ENCODE results near the gene ADCK1.
"Not testable (repeated sequence)": the region's sequence is repeated elsewhere in the genome, so short reads cannot be mapped to it uniquely, and the experiment has no call there.

Gene ADCK1

DNA sequence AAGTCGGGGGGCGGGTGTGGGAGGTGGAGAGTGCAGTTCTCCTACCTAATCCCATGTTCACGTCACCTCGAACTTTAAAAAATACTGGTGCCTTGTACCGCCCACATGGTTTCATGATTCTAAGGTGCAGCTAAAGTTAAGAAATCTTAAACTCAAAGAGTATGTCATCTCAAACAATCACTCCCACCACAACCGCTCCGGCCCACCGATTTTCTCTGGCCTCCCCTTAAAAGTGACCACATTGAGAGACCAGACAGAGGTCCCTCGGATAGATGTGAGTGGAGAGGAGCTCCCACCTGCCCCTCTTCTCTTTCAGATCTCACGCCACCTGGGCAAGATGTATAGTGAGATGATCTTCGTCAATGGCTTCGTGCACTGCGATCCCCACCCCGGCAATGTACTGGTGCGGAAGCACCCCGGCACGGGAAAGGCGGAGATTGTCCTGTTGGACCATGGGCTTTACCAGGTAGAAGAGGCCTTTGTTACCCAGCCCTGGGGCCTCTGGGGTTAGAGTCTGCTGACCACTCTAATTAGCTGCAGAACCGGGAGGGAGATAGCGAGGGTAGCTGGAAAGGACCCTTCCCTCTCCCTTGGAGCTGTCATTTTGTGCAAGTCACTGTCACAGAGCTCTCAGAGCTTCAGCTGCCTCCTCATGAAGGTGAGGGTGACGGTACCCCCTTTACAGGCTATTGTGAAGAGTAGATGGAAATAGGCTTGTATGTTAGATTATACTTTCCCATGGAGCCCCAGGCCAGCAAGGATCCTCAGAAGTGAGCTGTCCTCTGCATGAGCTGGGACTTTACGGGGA lies 124.4 kb downstream of the ADCK1 start:
- in situ Hi-C loops (cut with MboI; ENCODE audit: low sequenced_read_pairs): no loop called here

DNA sequence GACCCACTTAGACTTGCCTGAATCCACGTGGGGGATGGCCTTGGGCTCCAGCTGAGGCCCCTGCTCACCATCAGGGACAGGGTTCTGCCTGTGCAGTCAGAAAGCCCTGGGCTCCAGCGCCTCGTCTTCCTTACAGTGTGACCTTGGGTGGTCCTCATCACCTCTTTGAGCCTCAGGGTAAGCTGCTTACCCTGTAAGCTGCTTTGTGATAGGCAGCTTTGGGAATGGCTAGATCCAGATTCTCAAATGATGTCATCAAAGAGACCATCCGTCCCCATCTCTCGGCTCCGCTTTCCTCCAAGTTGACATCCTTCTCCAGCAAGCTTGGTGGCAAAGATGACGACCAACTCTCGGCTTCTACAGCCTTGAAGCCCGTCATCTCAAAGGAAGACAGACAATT lies 127.0 kb downstream of the ADCK1 start:
- in situ Hi-C loops (cut with MboI; ENCODE audit: low sequenced_read_pairs): no loop called here

DNA sequence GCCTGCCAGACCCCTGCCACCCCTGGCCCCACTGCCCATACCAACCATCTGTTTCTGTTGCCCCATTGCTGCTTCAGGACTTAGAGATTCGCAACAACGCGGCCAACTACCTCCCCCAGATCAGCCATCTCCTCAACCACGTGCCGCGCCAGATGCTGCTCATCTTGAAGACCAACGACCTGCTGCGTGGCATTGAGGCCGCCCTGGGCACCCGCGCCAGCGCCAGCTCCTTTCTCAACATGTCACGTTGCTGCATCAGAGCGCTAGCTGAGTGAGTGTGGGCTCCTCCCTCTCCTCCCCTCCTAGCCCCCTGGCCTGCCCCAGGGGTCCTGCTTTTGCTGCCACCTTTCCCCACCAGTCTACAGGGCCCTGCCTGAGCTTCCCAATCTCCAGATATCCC lies 131.5 kb downstream of the ADCK1 start:
- in situ Hi-C loops (cut with MboI; ENCODE audit: low sequenced_read_pairs): no loop called here

DNA sequence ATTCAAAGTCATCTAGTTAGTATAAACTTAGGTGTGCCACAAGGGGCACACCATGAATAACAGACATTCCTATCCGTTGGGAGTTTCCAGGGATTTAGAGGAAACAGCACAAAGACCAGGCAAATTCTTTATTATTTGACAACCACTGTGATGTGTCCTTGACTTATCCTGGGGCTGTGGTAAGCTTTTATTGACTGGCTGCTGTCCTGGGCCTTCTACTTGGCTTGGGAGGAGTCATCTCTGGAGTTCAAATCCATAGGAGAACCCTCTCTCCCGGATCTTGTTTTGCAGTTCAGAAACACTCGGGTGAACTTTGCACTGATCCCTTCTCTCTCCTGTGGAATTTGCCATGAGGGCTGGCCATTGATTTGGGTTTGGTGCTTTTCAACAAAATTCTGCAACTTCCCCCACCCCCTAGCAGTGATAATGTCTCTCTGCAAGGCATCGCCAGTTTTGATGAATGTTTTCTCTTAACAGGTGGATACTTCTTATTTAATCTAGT lies 136.3 kb downstream of the ADCK1 start:
- in situ Hi-C loops (cut with MboI; ENCODE audit: low sequenced_read_pairs): no loop called here

DNA sequence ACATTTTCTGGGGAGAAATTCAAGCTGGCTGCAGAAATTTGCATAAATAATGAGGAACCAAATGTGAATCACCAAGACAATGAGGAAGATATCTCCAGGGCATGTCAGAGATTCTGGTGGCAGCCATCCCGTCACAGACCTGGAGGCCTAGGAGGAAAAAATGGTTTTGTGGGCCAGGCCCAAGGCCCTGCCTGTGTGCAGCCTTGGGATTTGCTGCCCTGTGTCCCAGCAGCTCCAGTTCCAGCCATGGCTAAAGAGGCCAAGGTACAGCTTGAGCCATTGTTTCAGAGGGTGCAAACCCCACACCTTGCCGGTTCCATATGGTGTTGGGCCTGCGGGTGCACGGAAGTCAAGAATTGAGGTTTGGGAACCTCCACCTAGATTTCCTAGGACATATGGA lies 147.5 kb downstream of the ADCK1 start:
- in situ Hi-C loops (cut with MboI; ENCODE audit: low sequenced_read_pairs): no loop called here

DNA sequence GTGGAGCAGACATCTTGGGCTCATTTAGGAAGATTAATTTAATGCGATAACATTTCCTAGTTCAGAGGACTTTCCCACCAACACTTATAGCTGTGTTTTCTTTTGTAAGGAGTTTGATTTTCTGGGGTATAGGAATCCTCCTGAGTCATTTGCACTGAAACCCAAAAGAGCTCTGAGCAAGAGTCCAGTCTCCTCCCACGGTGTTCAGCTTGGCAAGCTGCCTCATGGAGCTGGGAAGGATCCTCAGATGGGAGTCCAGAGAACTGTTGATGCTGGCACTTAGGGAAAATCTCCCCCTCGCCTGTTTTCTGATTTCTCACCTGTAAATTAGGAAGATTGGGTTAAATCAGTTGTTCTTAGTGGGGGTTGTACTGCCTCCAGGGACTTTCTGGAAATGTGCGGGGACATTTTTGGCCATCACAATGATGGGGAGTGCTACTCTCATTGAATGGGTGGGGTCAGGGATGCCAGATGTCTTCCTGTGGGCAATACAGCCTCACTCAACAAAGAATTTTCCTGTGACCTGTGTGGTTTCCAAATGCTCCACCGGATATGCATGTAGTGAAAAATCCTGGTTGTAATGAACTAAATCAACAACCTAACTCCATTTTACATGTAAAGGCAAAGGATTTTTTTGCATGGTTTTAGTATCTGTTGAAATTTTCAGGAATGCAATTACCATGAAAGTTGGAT lies 150.6 kb downstream of the ADCK1 start:
- in situ Hi-C loops (cut with MboI; ENCODE audit: low sequenced_read_pairs): no loop called here

DNA sequence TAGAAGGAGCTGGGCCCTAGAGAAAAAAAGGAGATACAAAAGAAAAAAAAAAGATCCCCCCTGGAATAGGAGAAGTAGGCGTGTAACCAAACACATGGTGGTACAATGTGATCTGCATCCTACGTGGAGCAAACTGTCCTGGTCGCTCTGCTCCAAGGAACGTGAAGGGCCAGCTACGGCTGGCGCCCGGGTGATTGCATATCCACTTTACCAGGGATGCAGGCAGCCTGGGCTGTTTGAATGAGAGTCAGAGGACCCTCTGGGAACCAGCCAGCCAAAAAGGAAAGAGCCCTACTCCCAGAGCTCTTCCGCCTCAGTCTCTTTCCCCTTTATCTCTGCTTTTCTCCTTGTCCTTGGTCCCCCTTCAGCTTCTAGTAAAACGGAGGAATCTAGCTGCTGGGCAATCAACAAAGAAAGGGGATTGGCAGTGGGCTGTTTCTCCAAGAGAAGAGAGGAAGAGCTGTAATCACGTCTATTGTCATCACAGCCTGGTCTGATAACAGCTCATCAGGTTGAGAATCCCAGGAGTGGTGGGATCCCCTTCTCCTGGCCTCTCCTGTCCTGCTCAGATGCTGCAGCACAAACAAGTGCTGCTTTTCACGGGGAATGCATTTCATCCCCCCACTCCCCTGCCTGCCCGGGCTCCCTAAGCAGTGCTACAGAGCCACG lies 156.0 kb downstream of the ADCK1 start:
- in situ Hi-C loops (cut with MboI; ENCODE audit: low sequenced_read_pairs): no loop called here

DNA sequence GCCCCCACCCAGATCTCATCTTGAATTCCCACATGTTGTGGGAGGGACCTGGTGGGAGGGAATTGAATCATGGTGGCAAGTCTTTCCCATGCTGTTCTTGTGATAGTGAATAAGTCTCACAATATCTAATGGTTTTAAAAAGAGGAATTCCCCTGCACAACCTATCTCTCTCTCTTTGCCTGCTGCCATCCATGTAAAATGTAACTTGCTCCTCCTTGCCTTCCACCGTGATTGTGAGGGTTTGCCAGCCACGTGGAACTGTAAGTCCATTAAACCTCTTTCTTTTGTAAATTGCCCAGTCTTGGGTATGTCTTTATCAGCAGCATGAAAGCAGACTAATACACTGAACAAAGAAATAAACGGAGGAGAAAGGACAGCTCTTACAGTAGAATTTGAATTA lies 159.8 kb downstream of the ADCK1 start:
- in situ Hi-C loops (cut with MboI; ENCODE audit: low sequenced_read_pairs): not testable (repeated sequence)

DNA sequence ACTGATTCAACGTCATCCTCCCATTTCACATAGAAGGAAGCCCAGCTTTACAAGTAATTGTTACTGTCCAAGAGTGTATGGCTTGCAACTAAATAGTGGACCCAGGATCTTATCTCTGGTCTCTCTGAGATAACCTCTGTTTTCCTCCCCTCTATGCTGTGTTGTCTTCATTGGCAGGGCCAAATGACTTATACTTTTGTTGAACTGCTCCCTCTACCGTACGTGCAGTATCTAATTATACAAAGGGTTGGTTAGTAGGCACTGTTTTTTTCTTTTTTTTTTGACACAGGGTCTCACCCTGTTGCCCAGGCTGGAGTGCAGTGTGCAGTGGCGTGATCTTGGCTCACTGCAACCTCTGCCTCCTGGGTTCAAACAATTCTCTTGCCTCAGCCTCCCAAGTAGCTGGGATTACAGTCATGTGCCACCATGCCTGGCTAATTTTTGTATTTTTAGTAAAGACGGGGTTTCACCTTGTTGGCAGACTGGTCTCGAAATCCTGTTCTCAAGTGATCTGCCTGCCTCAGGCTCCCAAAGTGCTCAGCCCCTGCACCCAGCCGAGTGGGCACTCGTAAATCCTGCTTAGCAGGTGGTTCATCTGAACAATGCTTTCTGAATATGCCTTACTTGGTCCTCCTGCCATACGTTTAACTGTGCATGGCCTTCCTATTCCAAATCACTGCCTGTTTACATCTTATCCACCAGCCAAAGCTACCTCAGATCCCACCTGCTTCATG lies 162.1 kb downstream of the ADCK1 start:
- in situ Hi-C loops (cut with MboI; ENCODE audit: low sequenced_read_pairs): no loop called here

DNA sequence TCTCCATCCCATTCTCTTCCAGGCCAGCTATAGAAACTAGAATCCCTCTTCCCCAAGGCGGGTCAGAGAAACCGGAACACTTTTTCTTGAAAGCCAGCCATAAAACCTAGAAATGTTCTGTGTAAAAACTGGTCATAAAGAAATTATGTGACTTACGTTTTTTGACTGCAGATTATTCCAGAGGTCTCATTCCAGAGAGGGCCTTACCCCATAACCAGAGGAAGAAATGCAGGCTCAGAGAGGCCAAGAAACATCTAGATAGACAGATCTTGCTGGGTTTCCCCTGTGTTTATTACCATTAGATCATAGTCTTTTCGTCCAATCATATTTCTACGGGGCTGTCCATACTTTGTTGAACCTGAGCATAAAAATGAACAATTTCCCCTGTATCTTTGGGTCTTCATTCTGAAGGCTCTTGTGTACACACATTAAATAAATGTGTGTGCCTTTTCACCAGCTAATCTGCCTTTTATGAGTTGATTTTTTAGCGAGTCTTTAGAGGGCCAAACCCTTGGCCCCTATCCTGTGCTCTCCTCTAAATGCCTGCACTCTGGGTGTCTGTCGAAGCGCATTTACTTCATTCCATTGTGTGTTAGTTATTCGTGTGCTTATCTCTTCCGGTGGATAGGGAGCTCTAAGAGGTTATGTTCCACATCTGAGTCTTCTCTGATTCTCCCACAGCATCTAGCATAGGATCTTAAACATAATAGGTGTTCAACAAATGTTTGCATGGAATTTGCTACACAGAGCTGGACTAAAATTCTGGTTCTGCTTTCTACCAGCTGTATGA lies 163.0 kb downstream of the ADCK1 start:
- in situ Hi-C loops (cut with MboI; ENCODE audit: low sequenced_read_pairs): no loop called here

DNA sequence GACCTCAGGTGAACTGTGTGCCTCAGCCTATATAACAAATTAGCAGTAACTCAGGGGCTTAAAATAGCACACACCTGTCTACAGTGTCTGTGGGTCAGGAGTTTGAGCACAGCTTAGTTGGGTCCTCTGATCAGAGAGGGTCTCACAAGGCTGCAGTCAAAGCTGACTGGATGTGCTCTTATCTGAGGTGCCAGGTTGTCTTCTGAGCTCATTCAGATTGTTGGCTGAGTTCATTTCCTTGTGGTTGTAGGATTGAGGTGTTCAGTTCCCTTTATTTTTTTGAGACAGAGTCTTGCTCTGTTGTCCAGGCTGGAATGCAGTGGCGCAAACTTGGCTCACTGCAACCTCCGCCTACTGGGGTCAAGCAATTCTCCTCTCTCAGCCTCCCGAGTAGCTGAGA lies 164.7 kb downstream of the ADCK1 start:
- in situ Hi-C loops (cut with MboI; ENCODE audit: low sequenced_read_pairs): no loop called here

DNA sequence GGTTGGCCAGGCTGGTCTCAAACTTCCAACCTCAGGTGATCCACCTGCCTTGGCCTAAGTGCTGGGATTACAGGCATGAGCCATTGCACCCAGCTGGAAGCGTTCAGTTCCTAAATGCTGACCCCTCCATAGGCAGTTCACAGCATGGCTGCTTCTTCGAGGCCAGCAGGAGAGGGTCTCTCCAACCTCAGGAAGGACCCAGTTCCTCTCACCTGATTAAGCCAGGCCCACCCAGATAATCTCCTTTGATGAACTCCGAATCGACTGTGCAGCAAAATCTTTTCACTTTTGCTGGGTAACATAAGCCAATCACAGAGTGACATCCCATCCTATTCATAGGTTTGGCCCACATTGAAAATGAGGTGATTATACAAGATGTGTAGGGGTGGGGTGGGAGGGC lies 165.1 kb downstream of the ADCK1 start:
- in situ Hi-C loops (cut with MboI; ENCODE audit: low sequenced_read_pairs): no loop called here

DNA sequence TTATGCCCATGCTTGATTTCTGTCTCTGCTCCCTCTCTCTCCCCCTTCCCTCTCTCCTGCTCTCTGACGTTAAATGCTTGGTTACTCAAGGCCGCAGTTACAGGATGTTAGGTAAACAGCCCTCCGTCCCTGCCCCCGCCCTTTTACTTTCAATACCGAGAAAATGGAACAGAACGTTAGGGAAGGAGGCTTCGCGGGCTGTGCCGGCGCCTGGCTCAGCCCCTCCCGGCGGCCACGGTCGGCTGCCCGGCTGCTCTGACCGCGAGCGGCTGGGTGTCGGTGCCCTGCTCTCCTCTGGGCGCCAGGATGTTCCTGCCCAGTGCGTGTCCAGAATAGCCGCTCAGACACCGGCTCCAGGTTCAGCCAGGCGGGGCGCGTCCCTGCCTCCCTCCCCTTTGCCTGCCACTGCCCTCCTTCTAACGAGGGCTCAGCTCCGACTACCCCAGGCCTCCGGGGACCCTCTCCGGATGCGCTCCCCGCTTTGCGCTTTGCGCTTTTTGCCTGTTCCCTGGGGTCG lies 166.1 kb downstream of the ADCK1 start:
- in situ Hi-C loops (cut with MboI; ENCODE audit: low sequenced_read_pairs): no loop called here

DNA sequence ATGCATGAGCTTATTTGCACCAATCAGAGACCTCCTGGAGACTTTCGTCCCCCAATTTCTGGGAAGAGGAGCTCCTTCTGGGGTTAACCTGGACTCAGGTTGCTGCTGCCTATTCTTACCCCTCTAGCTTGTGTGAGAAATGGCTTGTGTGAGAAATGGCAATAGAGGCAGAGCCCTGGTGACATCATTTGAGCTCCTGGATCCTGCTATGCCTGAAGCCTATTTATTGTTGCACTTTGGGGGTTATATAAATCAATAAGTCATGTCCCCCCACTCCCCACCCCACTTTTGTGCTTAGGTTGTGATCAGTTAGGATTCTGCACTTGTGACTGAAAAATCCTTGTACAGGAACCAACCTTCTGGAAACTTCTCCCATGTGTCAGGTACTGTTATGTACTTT lies 167.2 kb downstream of the ADCK1 start:
- in situ Hi-C loops (cut with MboI; ENCODE audit: low sequenced_read_pairs): no loop called here

DNA sequence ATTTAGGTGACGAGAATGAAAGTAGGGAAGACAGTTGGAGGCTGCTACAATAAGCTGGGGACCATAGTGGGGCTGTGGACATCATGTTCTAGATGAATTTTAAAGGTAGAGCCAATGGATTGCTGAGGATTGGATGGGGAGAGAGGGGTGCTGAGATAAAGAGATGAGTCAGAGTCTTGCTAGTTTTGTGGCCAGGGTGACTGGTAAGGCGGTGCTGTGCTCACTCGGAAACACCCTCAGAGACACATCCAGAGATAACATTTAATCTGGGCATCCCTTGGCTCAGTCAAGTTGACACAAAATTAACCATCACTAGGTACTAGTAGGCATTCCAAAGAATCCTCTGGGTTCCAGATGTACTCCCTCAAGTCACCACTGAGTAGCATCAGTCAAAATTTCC lies 170.7 kb downstream of the ADCK1 start:
- in situ Hi-C loops (cut with MboI; ENCODE audit: low sequenced_read_pairs): no loop called here

DNA sequence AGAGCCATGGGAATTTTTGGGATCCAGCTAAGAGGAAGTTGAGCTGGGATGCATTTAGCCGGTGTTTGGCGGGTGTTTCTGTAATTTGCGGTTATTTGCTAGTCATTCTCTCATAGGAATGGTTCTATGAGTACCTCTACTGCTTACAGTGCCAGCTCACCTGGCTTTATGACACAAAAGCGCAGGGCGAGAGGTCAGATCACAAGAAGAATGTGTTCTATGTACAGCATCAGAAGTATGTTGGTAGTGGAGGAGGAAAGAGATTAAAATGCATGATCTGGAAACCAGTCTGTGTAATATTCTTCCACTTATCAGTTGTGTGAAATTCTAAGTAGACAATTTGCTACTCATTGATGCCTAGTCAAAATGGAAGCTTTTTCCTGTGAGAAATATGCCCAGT lies 173.3 kb downstream of the ADCK1 start:
- in situ Hi-C loops (cut with MboI; ENCODE audit: low sequenced_read_pairs): no loop called here

DNA sequence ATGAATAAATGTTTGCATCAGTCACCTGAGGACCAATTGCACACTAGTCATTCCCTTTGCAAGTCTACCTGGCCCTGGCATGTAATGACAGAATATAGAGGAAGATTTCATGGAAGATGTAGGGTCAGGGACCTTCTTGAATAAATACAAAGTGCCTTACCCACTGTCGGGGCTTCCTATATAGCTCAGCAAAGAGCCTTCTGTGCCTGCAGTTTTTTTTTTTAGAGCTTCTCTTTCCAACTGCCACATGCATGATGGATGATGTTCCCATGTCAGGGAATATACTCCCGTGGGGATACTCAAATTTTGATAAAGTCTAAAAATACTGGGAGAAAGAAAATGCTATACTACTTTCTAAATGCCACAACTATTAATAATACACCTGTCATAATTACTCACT lies 176.7 kb downstream of the ADCK1 start:
- in situ Hi-C loops (cut with MboI; ENCODE audit: low sequenced_read_pairs): no loop called here

DNA sequence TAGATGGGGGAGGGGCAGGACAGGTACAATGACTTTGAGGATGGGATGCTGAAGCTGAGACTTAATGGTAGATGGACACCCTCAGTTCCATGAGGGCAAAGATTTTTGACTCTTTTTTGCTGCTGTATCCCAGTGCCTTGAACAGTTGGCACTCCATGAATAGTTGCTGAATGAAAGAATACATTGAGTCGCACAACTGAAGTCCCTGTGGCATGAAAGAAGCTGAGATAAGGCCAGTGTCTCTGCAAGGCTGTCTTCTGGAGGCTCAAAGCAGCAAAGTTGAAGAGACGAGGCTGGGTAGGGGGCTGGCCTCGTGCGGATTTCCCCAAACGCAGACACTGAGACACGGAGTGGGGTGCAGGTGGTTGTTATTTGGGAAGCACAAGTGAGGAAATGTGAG lies 179.3 kb downstream of the ADCK1 start:
- in situ Hi-C loops (cut with MboI; ENCODE audit: low sequenced_read_pairs): no loop called here

DNA sequence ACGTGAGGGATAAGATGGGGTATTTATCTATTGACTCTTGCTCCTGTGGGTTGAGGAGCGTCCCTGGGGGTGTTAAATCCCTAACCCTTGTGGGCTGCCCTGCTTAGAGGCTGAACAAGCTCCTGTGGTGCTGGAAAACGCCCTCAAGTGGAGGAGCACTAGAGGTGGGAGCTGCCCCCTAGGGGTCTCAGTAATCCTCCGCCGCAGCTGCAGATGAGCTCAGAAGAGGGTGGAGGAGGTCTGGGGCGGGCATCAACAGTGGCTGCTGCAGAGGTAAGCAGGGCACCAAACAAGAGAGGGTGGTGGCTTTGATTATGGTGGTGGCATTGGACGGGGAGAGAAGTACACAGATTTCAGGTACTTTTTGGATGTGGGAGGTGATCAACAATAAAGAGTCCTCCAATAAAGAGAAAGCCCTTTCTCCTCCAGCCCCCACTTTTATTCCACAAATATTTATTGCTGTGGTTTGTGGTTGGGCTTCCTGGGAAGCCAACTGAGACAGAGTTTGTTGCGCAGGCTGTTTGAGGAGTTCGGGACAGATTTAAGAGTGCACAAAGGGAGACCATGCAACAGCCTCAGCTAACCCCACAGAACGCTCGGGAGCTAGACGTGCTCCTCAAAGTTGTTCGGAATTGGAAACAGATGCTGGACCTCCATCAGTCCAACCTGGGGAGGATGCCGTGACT lies 179.9 kb downstream of the ADCK1 start:
- in situ Hi-C loops (cut with MboI; ENCODE audit: low sequenced_read_pairs): no loop called here
